Mesenchymal stem cell (in vitro differentiated cells and primary cell): ENCODE measurements around the gene TXNRD3.

Source experiments
- DNase-seq: peaks from one replicate; pipeline ENCODE4 v3.0.0-alpha.2; 2013
- H2AFZ ChIP-seq: one replicate; pipeline ENCODE4 v1.6.1; 2013; ENCODE audit warnings: low read depth, mild to moderate bottlenecking, control low read depth, inconsistent platforms, low read length, moderate library complexity
- H2AK5ac ChIP-seq: 2 replicates; pipeline ENCODE4 v1.6.1; 2013; ENCODE audit warnings: low read length, moderate library complexity, mild to moderate bottlenecking, inconsistent platforms; ENCODE audit not compliant: severe bottlenecking
- H2BK120ac ChIP-seq: one replicate; pipeline ENCODE4 v1.6.1; 2013; ENCODE audit warnings: low read depth, mild to moderate bottlenecking, inconsistent platforms, low read length, moderate library complexity
- H2BK12ac ChIP-seq, 2 experiments: one replicate each; pipeline ENCODE4 v1.6.1; 2013; ENCODE audit warnings: inconsistent platforms in 2 of 2, low read length in 2 of 2, mild to moderate bottlenecking in 2 of 2, moderate library complexity in 2 of 2, control low read depth in 1 of 2
- H2BK15ac ChIP-seq: one replicate; pipeline ENCODE4 v1.6.1; 2013; ENCODE audit warnings: mild to moderate bottlenecking, low read depth, inconsistent platforms; ENCODE audit not compliant: poor library complexity, severe bottlenecking
- H2BK5ac ChIP-seq: 2 replicates; pipeline ENCODE4 v1.6.1; 2013; ENCODE audit warnings: low read depth, mild to moderate bottlenecking, low read length, control low read depth, inconsistent platforms; ENCODE audit not compliant: poor library complexity, severe bottlenecking
- H3K14ac ChIP-seq, 2 experiments: one replicate each; pipeline ENCODE4 v1.6.1; 2013; ENCODE audit warnings: inconsistent platforms in 2 of 2, low read length in 2 of 2, control low read depth in 1 of 2, mild to moderate bottlenecking in 1 of 2, moderate library complexity in 1 of 2
- H3K18ac ChIP-seq, 2 experiments: one replicate each; pipeline ENCODE4 v1.6.1; 2013; ENCODE audit warnings: inconsistent platforms in 2 of 2, low read length in 2 of 2, control low read depth in 1 of 2, low read depth in 1 of 2, mild to moderate bottlenecking in 1 of 2
- H3K23ac ChIP-seq, 2 experiments: one replicate each; pipeline ENCODE4 v1.6.1; 2013; ENCODE audit warnings: inconsistent platforms in 2 of 2, low read length in 2 of 2, mild to moderate bottlenecking in 2 of 2, moderate library complexity in 2 of 2, control low read depth in 1 of 2
- H3K27ac ChIP-seq: 2 replicates; pipeline ENCODE4 v1.5.1; 2013; ENCODE audit warnings: mild to moderate bottlenecking, moderate library complexity, low read length, control low read depth, inconsistent platforms; ENCODE audit not compliant: poor library complexity, severe bottlenecking
- H3K27me3 ChIP-seq, 2 experiments: 2 replicates each; pipeline versions ENCODE4 v1.6.1 to v1.7.0; 2013; ENCODE audit warnings: low read length in 2 of 2, mild to moderate bottlenecking in 2 of 2, moderate library complexity in 2 of 2, control low read depth in 1 of 2, inconsistent platforms in 1 of 2; ENCODE audit not compliant: control insufficient read depth in 1 of 2, insufficient read depth in 1 of 2
- H3K36me3 ChIP-seq, 2 experiments: 2 replicates each; pipeline versions ENCODE4 v1.6.1 to v1.7.0; 2013; ENCODE audit warnings: low read length in 2 of 2, control low read depth in 1 of 2, inconsistent platforms in 1 of 2, low read depth in 1 of 2, mild to moderate bottlenecking in 1 of 2; ENCODE audit not compliant: insufficient read depth in 2 of 2, control insufficient read depth in 1 of 2
- H3K4ac ChIP-seq, 2 experiments: one replicate each; pipeline ENCODE4 v1.6.1; 2013; ENCODE audit warnings: inconsistent platforms in 2 of 2, low read length in 2 of 2, mild to moderate bottlenecking in 2 of 2, moderate library complexity in 2 of 2, control low read depth in 1 of 2, low read depth in 1 of 2
- H3K4me1 ChIP-seq: 2 replicates; pipeline ENCODE4 v1.6.1; 2013; ENCODE audit warnings: low read depth, low read length, control low read depth; ENCODE audit not compliant: control insufficient read depth, insufficient read depth
- H3K4me2 ChIP-seq: 2 replicates; pipeline ENCODE4 v1.6.1; 2013; ENCODE audit warnings: low read length, mild to moderate bottlenecking, inconsistent platforms; ENCODE audit not compliant: poor library complexity, severe bottlenecking
- H3K4me3 ChIP-seq, 2 experiments: 2 replicates each; pipeline versions ENCODE4 v1.5.1 to v1.7.0; 2013; ENCODE audit warnings: low read length in 2 of 2, mild to moderate bottlenecking in 2 of 2, control low read depth in 1 of 2, low read depth in 1 of 2; ENCODE audit not compliant: insufficient read depth in 1 of 2
- H3K79me1 ChIP-seq: replicated peaks from 2 replicates; pipeline ENCODE4 v1.6.1; 2013; ENCODE audit warnings: mild to moderate bottlenecking, control low read depth, low read length, inconsistent platforms; ENCODE audit not compliant: poor library complexity, severe bottlenecking
- H3K9ac ChIP-seq: 2 replicates; pipeline ENCODE4 v1.7.0; 2013; ENCODE audit warnings: mild to moderate bottlenecking, low read length, moderate library complexity
- H3K9me3 ChIP-seq: 2 replicates; pipeline ENCODE4 v1.7.0; 2013; ENCODE audit warnings: mild to moderate bottlenecking, low read length; ENCODE audit not compliant: control insufficient read depth
- H4K8ac ChIP-seq: one replicate; pipeline ENCODE4 v1.6.1; 2013; ENCODE audit warnings: inconsistent platforms, mild to moderate bottlenecking, low read length, moderate library complexity
- H4K91ac ChIP-seq: one replicate; pipeline ENCODE4 v1.6.1; 2013; ENCODE audit warnings: mild to moderate bottlenecking, low read length, inconsistent platforms
- WGBS: methylation state at CpG from one replicate; pipeline ENCODE4 v1.1.7; 2013; ENCODE audit warnings: mixed read lengths; 5-methylcytosine and 5-hydroxymethylcytosine counted together

TXNRD3 gene

GRCh38 chr3:126571078-126571477, 83.8 kb downstream of the TXNRD3 start:
- no peak overlapping the region for H3K4me3 ChIP-seq
- no peak overlapping the region for H3K27ac ChIP-seq
- H3K14ac ChIP-seq, result no peak overlapping the region
- no peaks in the 10 kb centered on the region for H3K79me1 ChIP-seq
- 88% methylated on average over 7 of the region's 7 CpGs for WGBS
- no peak overlapping the region for H2AFZ ChIP-seq
- H3K4ac ChIP-seq, result no peak overlapping the region
- no peak overlapping the region for H3K23ac ChIP-seq
- H2BK15ac ChIP-seq, result no peak overlapping the region
- H3K9ac ChIP-seq, result no peak overlapping the region
- H3K18ac ChIP-seq, result no peak overlapping the region
- DNase-seq, result no peak
- no peak overlapping the region for H3K4me2 ChIP-seq
- no peaks in the 10 kb centered on the region for H3K36me3 ChIP-seq
- no peak overlapping the region for H4K91ac ChIP-seq
- no peak overlapping the region for H2BK120ac ChIP-seq
- H2BK12ac ChIP-seq, result no peak overlapping the region
- peaks cover 3% of the 10 kb centered on the region for H3K4me1 ChIP-seq
- H3K27me3 ChIP-seq, result peaks cover 25 to 34% of the 10 kb centered on the region in 2 experiments
- no peaks in the 10 kb centered on the region for H3K9me3 ChIP-seq
- H4K8ac ChIP-seq, result no peak overlapping the region
- H2AK5ac ChIP-seq, result no peak overlapping the region
- no peak overlapping the region for H2BK5ac ChIP-seq

GRCh38 chr3:126570103-126570541, 84.8 kb downstream of the TXNRD3 start:
- Histone ChIP-seq H3K4ac (no peak overlapping the region), H3K18ac (no peak overlapping the region), H3K9me3 (no peaks in the 10 kb centered on the region), H3K79me1 (no peaks in the 10 kb centered on the region), H2BK120ac (no peak overlapping the region), H3K9ac (no peak overlapping the region), H3K4me1 (peaks cover 3% of the 10 kb centered on the region), H3K23ac (no peak overlapping the region), H4K91ac (no peak overlapping the region), H2AFZ (no peak overlapping the region), H4K8ac (no peak overlapping the region), H2BK5ac (no peak overlapping the region), H2BK12ac (no peak overlapping the region), H3K27ac (no peak overlapping the region), H3K36me3 (no peaks in the 10 kb centered on the region), H3K4me3 (no peak overlapping the region), H3K27me3 (peaks cover 34% of the 10 kb centered on the region in 2 experiments), H2BK15ac (no peak overlapping the region), H2AK5ac (no peak overlapping the region), H3K4me2 (no peak overlapping the region), H3K14ac (peak overlapping the region in 1 of 2 experiments; percentile 57)
- no peak for DNase-seq
- 92% methylated on average over 5 of the region's 6 CpGs for WGBS

- H2AK5ac ChIP-seq, result no peak overlapping the region
- DNase-seq, result no peak
- H3K14ac ChIP-seq, result peak overlapping the region in 1 of 2 experiments; percentile 57
- no peak overlapping the region for H3K4me2 ChIP-seq
- H3K4me3 ChIP-seq, result no peak overlapping the region
- H3K23ac ChIP-seq, result no peak overlapping the region
- no peak overlapping the region for H3K27ac ChIP-seq
- WGBS, result 85% methylated on average over 9 of the region's 9 CpGs
- no peak overlapping the region for H3K4ac ChIP-seq
- H3K9me3 ChIP-seq, result no peaks in the 10 kb centered on the region
- H3K18ac ChIP-seq, result peak overlapping the region in 1 of 2 experiments; percentile 18
- peaks cover 3% of the 10 kb centered on the region for H3K4me1 ChIP-seq
- H4K8ac ChIP-seq, result no peak overlapping the region
- no peak overlapping the region for H2BK120ac ChIP-seq
- H2BK5ac ChIP-seq, result no peak overlapping the region
- H2BK15ac ChIP-seq, result no peak overlapping the region
- no peaks in the 10 kb centered on the region for H3K36me3 ChIP-seq
- H4K91ac ChIP-seq, result no peak overlapping the region
- H2BK12ac ChIP-seq, result no peak overlapping the region
- H3K27me3 ChIP-seq, result peaks cover 34 to 38% of the 10 kb centered on the region in 2 experiments
- H3K9ac ChIP-seq, result no peak overlapping the region
- no peaks in the 10 kb centered on the region for H3K79me1 ChIP-seq
- H2AFZ ChIP-seq, result no peak overlapping the region
These were observed 85.4 kb downstream of the TXNRD3 start for GRCh38 chr3:126569390-126569975.

GRCh38 chr3:126568776-126569342, 86.1 kb downstream of the TXNRD3 start:
- whole genome bisulfite sequencing, result 75% methylated on average over 3 of the region's 3 CpGs
- Histone ChIP-seq H2BK5ac (no peak overlapping the region), H3K4me1 (peaks cover 3% of the 10 kb centered on the region), H2BK15ac (no peak overlapping the region), H2BK12ac (no peak overlapping the region), H3K23ac (no peak overlapping the region), H2AK5ac (no peak overlapping the region), H4K8ac (no peak overlapping the region), H2AFZ (no peak overlapping the region), H4K91ac (no peak overlapping the region), H3K9me3 (no peaks in the 10 kb centered on the region), H3K4me3 (no peak overlapping the region), H3K14ac (no peak overlapping the region), H3K27me3 (peaks cover 38 to 40% of the 10 kb centered on the region in 2 experiments), H3K9ac (no peak overlapping the region), H3K79me1 (no peaks in the 10 kb centered on the region), H3K4ac (no peak overlapping the region), H3K36me3 (no peaks in the 10 kb centered on the region), H2BK120ac (no peak overlapping the region), H3K4me2 (no peak overlapping the region), H3K27ac (no peak overlapping the region), H3K18ac (no peak overlapping the region)
- no peak for DNase-seq
